Stimulated activated CD8-positive, alpha-beta memory T cell treated with anti-CD3 and anti-CD28 coated beads, Interleukin-15, amount 100 ng/mL, for 24 hours (primary cell): ENCODE data around the gene PIWIL4.
"Not testable (repeated sequence)": the region's sequence is repeated elsewhere in the genome, so short reads cannot be mapped to it uniquely, and the experiment has no call there.

Experiments
- DNase-seq: peaks from one replicate; pipeline ENCODE4 v3.0.0-alpha.2; 2020; ENCODE audit warnings: low read depth

PIWIL4 gene

GRCh38 chr11:94638301-94638901 is 71.2 kb downstream of the PIWIL4 start:
- no peak for DNase-seq

DNA sequence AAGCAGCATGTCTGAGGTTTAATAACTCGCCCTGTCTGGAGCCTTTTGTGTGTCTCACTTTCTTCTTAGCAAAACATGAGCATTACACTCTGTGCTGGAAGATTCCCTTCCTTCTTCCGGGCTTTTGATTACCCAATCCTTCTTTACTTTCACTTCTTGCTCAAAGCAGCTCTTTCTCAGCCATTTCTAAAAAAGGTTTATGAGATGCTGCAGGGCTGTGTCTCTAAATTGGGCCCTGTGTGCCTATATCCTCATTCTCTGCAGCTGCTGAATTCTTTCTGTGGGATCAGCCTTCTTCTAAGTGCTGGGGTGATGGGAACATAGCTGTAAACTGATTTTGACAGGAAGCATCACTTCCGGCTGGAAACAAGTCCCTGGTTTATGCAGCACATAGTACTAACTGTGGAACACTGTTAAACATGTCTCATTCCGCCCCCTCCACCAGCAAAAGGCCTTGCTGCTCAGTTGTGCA is 71.8 kb downstream of the PIWIL4 start:
- DNase-seq: no peak

DNA sequence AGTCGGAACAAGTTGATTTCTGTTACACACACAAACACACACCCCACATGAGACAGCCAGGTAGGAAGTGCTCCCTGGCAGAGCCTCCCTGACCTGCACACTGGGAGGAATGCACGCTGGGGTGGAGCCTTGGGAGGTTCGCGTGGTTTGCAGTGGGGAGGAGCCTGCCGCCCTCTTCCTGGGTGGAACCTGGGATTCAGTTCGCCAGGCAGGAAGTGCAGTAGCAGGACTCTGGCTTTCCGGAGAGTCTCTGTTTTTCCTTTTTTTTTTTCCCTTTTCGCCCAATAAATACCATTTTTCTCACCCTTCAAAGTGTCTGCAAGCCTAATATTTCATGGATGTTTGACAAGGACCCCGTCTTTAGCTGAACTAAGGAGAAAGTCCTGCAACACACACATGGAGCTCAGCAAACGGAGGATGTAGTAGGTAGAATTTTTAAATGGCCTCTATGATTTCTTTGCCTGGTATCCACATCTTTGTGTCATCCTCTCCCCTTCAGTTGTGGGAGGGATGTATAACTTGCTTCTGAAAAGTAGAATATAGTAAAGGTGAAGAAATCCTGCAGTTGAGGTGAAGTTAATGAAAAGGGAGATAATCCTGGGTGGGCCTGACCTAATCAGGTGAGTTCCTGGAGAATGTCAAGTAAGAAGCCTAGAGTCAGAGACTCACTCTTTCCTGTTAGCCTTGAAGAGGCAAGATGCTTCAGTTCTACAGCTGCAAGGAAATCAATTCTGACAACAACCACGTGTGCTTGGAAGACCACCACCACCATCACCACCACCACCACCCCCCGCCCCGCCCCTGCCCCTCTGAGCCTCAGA is 72.9 kb downstream of the PIWIL4 start:
- DNase-seq: no peak

DNA sequence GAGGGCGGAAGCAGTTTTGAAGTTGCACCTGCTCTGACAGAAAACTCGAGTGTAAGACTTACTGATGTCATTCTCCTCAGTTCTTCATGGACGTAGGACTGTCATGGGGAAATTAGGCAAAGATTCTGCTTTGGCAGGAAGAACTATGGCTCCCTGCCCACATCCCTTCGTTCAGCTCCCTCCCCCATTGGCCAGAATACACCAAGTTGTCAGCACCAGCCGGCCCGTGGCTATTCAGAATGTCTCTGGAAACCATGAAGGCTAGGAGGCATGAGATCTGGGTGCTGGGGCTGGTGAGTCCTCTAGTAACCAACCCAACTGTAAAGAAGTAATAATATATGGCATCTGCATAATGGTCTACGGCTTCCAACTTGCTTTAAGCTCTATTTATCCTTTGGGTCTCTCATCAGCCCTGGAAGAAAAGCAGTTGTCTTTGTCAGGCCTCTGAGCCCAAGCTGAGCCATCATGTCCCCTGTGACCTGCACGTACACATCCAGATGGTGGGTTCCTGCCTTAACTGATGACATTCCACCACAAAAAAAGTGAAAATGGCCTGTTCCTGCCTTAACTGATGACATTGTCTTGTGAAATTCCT is 74.1 kb downstream of the PIWIL4 start:
- no peak for DNase-seq

DNA sequence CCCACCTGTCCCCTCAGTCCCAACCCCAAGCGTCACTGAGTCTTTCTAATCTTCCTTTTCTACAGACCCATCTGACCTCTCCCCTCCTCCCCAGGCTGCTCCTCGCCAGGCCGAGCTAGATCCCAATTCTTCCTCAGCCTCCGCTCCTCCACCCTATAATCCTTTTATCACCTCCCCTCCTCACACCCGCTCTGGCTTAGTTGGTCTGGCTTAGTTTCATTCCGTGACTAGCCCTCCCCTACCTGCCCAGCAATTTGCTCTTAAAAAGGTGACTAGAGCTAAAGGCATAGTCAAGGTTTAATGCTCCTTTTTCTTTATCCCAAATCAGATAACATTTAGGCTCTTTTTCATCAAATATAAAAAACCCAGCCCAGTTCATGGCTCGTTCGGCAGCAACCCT is 76.0 kb downstream of the PIWIL4 start:
- not testable (repeated sequence) for DNase-seq

- no peak for DNase-seq
Measured at GRCh38 chr11:94647926-94648325, 80.8 kb downstream of the PIWIL4 start.

GRCh38 chr11:94648789-94649188 is 81.6 kb downstream of the PIWIL4 start:
- DNase-seq: no peak

DNA sequence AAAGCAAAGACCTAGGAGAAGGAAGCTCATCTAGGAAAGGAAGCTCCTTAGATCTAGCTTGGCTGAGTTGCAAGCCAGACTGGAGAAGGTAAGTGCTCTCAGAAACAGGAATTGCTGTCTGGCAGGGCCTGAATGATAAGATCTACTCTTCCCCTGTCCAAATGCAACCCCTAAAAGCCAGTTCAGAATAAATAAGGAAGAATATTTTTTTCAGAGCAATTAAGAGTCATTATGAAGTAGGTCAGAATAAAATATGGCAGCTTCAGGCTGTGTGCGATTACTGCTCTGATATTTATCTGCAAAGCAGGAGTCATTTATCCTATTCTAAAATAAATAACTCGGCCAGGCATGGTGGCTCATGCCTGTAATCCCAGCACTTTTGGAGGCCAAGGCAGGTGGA is 82.1 kb downstream of the PIWIL4 start:
- DNase-seq: no peak

DNA sequence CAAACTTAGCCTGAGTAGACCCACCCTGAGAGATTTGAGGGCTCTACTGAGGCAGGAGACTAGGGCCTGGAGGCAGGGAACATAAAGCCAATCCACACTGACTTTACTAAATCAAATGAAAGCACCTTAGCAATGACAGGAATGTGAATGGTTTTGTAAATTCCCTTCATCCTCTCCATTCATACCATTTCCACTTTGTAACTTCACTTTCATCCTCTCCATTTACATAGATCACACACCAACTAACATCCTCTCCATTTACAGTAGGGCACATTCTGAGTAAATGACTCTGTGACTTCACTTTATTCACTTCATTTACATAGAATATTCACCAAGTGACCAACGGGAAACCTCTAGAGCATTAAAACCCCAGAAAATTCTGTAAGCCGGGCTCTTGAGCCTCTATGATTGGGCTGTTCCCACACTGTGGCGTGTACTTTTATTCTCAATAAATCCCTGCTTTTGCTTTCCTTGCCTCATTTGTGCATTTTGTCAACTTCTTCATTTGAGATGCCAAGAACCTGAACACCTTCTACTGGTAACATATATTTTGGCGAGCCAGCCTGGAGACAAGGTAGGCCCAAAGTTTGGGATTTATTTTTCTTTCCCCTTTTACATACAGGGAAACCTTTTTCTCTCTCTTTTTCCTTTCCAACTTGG is 82.9 kb downstream of the PIWIL4 start:
- DNase-seq: no peak

GRCh38 chr11:94650756-94651155 is 83.6 kb downstream of the PIWIL4 start:
- DNase-seq: no peak

- no peak for DNase-seq
Measured at GRCh38 chr11:94652735-94653284, 85.6 kb downstream of the PIWIL4 start.

- DNase-seq: no peak
Measured at GRCh38 chr11:94653561-94653960, 86.4 kb downstream of the PIWIL4 start.

DNA sequence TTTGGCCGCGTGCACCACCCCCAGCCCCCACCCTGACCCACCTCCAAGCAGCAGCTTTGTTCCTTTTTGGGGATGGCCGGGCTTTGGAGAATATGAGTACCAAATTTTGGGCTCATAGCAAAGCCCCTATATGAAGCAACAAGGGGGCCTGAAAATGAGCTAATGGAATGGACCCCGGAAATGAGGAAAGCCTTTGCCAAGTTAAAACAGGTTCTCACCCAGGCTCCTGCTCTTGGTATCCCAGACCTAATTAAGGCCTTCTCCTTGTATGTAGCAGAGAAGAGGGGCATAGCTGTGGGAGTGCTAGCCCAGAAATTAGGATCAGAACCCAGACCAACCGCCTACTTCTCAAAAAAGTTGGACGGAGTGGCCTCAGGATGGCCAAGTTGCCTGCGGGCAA is 87.0 kb downstream of the PIWIL4 start:
- no peak for DNase-seq

GRCh38 chr11:94655291-94655690 is 88.1 kb downstream of the PIWIL4 start:
- no peak for DNase-seq

- DNase-seq: no peak
Measured at GRCh38 chr11:94655956-94656355, 88.8 kb downstream of the PIWIL4 start.

- no peak for DNase-seq
Measured at GRCh38 chr11:94656968-94657367, 89.8 kb downstream of the PIWIL4 start.

DNA sequence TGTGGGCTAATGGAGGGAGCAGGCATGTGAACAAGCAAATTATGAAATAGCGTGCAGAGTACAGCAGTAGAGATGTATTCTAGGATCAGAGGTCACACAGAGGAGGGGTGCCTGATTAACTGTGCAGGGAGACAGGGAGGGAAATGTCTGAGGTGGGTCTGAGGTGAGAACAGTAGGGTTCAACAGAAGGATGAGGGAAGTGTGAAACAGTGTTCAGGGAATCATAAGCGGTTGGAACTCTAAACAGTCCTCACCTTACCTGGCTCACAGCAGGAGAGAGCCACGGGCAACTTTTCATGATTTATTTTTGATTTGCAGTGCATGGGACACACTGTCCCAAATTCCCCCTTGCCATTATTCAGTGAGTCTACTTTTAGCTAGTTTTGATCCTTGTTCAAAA is 90.5 kb downstream of the PIWIL4 start:
- no peak for DNase-seq

DNA sequence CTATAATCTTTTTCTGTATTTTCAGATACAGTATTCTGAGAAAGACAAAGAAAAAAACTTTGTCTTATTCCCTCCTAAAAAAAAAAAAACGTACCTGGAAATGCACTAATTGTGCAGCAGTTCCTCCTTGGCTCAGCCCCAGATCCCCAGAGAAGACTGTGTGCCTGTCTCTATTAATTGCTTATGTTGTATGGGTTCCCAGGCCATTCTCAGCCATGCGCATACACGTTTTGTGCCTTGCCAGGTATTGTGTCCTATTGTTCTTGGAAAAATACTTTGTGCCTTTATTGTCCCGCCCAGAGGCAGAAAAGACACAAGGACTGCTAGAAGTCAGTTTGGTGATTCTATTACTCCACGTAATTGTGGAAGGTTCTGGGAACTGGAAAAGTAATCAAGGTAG is 91.2 kb downstream of the PIWIL4 start:
- no peak for DNase-seq

DNA sequence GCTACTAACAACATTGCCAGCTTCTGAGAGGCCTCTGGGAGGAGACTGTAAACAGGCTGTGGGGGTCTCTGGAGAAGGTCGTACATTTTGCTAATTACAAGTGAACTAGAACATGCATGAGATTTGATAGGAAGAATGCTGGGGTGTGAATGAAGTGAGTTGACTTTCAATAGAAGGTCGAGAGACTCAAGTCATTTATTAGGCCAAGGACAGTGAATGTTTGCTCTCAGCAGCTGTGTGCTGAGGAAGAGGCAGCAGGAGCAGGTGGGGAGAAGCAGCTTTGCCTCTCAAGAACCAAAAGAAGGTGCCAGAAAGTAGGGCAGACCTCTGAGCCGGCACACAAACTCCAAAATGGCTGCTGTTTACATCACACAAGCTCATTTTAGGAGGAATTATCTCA is 91.7 kb downstream of the PIWIL4 start:
- DNase-seq: no peak

- no peak for DNase-seq
Measured at GRCh38 chr11:94661444-94661843, 94.3 kb downstream of the PIWIL4 start.

GRCh38 chr11:94662065-94662779 is 95.1 kb downstream of the PIWIL4 start:
- DNase-seq: no peak
